Astrocyte of the spinal cord (primary cell): ENCODE results near the gene HIPK2.
A peak's percentile ranks its signal among the peaks of the same experiment; 100 is the strongest.

ENCODE experiments used
- DNase-seq: peaks from one replicate; pipeline ENCODE4 v3.0.0; 2011; ENCODE audit warnings: low read depth, low spot score
- H3K4me3 ChIP-seq: 2 replicates; pipeline ENCODE4 v1.5.1; 2011; ENCODE audit warnings: low read depth, mild to moderate bottlenecking, low read length, moderate library complexity
- in situ Hi-C: cut with HindIII; loops from 2 replicates; pipeline ENCODE4 v1.10.0; 2017; ENCODE audit warnings: low sequenced_read_pairs
- TF ChIP-seq, protein P1 (sequence below): IDR thresholded peaks from 2 replicates; pipeline ENCODE4 v1.5.1; 2012; ENCODE audit warnings: low read depth, mild to moderate bottlenecking, low read length, inconsistent platforms

Gene HIPK2

DNA sequence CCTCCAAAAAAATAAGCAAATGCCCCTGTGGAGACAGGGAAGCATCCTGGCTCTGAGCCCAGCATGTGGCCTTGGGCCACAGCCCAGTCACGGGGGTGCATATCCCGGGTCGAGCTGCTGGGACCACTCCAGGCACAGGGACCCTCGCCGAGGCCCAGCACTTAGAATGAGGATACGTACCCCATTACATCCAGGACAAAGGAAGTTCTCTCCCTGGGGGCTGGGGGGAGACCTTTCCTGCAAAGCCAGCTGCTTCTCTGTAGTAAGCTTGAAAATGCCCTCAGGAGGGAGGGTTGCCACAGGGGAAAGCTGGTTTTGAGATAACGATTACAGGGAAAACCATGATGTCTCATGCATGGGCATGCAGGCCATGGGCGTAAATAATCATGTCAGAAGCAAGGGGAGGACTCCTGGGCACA is 75.5 kb downstream of the HIPK2 start:
- no peak overlapping the region for H3K4me3 ChIP-seq
- TF ChIP-seq, protein P1, sequence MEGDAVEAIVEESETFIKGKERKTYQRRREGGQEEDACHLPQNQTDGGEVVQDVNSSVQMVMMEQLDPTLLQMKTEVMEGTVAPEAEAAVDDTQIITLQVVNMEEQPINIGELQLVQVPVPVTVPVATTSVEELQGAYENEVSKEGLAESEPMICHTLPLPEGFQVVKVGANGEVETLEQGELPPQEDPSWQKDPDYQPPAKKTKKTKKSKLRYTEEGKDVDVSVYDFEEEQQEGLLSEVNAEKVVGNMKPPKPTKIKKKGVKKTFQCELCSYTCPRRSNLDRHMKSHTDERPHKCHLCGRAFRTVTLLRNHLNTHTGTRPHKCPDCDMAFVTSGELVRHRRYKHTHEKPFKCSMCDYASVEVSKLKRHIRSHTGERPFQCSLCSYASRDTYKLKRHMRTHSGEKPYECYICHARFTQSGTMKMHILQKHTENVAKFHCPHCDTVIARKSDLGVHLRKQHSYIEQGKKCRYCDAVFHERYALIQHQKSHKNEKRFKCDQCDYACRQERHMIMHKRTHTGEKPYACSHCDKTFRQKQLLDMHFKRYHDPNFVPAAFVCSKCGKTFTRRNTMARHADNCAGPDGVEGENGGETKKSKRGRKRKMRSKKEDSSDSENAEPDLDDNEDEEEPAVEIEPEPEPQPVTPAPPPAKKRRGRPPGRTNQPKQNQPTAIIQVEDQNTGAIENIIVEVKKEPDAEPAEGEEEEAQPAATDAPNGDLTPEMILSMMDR = no peak
- in situ Hi-C loops = no loop called here
- DNase-seq = no peak

DNA sequence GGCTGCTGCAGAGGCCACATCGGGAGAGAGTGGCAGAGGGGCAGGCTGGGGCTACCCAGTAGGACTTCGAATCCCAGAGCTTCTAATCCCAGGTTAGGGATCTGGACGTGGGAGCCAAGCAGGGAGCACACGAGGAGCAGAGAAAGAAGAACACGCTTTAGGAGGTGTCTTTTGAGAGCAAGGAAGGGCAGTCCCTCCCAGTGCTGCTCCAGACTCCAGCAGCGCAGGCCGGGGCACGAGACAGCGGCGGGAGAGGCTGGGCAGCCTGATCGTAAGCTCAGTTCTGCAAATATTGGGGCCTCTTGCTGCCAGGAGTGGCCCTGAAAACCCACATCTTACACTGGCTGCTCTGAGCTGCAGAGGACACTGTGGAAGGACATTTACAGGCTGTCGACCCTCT is 75.9 kb downstream of the HIPK2 start:
- no peak for DNase-seq
- TF ChIP-seq, protein P1 = no peak
- no peak overlapping the region for H3K4me3 ChIP-seq
- in situ Hi-C loops = no loop called here

DNA sequence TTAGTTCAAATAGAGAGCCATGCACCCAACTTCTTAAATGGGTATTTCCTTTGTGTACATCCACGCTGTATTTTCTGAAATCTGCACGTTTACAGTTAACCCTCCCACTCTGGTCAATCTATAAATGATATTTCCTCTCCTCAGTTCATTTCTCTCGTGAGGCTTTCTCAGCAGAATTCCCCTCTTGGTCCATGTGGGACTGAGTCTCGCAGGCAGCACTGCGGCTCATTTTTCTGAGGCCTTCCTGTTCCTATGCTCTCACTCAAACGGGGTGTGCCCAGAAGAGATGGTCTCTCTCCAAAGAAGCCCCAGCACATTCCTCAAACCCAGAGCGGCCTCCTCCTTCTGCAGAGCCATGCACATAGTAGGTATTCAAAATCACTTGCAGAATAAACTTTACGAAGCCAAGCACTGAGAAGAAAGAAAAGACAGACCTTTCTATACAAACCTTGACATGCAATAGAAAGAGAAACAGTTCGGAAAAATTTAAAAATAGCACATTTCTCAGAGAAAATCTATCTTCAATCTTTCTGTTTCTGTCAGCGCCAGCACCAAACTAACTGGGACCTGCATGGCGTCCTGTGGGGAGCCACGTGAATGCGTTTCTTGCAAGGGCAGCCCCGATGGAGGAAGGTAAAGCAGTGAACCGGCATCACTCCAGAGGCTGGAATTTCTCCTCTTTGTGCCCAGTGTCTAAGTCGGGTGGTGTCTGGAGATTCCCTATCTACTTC is 77.1 kb downstream of the HIPK2 start:
- in situ Hi-C loops = no loop called here
- no peak for DNase-seq
- no peak overlapping the region for H3K4me3 ChIP-seq
- TF ChIP-seq, protein P1 = no peak

DNA sequence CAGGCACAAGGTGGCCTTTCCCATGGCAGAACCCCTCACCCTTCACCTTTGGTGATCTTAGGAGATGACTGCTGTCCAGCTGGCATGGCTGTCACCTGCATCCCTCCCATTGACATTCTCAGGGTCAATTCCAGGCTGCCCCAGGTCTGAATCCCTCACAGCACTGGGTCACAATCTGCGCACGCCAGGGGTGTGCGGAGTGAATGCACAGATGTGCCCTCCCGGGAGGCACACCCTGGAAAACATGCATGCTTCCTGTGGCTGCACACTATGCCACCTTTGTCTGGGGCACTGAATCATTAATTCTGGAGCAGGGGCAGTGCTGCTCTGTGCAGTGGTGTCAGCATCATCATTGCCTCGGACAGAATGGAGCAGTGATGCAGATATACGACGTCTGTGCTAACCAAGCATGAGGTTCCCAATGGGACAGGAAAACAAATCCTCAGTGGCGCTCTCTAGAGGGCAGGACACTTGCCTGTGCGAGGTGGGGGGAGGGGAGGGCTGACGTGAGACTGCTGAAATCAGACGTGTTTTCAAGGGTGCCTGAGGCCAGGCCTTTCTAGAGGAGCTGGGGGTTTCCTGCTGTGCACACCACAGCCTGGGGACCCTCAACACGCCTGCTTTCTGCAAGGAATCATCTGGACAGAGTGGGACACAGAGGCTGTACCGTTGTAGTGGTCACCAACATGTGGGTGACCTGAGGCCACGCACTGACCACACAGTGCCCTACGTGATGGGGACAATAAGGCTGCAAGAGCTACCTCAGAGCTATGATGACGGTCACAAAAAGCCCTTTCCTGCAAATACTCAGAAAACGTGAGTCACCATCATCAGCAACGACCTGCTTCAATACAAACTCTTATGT is 77.9 kb downstream of the HIPK2 start:
- TF ChIP-seq, protein P1 = peak; percentile 23
- no peak for DNase-seq
- no peak overlapping the region for H3K4me3 ChIP-seq
- in situ Hi-C loops = no loop called here

DNA sequence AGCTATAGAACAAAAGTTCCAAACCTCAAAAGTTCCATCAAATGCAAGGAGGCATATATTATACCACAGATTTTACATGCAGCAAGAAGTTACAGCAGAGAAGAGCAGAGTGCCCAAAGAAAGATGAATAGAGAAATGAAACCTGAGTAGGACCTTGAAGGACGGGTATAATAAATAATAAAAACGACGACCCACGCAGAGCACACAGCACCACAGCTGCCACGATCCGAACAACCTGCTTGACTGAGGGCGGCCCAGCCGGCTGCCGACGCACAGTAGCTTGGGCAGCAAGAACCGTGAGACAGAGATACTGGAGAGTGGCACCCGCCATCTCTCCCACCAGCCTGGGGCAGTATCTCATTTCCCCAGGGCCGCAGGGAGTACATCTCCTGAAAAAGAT is 79.0 kb downstream of the HIPK2 start:
- no peak for DNase-seq
- in situ Hi-C loops = no loop called here
- TF ChIP-seq, protein P1 = no peak
- H3K4me3 ChIP-seq = no peak overlapping the region

DNA sequence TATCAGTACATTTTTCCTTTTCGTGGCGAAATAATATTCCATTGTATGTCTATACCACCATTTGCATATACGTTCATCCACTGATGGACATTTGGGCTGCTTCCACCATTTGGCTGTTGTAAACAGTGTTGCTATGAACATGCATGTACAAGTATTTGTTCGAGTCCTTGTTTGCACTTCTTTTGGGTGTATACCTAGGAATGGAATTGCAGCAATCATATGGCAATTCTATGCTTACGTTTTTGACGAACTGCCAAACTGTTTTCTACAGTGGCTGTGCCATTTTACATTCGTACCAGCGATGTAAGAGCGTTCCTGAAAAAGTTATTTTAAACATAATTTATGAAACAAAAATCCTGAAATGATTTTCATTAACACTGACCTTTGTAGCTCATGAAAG is 79.5 kb downstream of the HIPK2 start:
- TF ChIP-seq, protein P1 = no peak
- DNase-seq = no peak
- in situ Hi-C loops = no loop called here
- no peak overlapping the region for H3K4me3 ChIP-seq
